ENCODE data around the gene TBL1X.

TBL1X gene

DNA sequence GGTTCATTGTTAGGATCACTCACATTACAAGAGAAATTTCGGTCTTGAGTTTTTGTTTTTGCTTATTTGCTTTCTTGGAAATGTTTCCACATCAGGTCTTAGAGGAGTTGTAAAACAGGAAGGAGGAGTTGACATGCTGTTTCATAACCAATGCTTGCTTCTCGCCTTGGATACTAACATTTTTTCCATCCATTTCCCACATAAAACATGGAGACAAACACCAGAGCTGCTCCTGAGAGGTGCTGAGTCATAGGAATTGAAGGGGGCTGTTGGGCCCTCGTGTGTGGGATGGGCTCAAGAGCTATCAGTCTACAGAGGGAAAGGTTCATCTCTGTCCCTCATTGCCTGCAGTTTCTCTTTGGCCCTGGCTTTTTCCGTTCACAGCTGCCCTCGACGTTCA, 29.9 kb downstream of the TBL1X start:
- in situ Hi-C loops (cut with MboI; ENCODE audit: low sequenced_read_pairs), result no loop called here

DNA sequence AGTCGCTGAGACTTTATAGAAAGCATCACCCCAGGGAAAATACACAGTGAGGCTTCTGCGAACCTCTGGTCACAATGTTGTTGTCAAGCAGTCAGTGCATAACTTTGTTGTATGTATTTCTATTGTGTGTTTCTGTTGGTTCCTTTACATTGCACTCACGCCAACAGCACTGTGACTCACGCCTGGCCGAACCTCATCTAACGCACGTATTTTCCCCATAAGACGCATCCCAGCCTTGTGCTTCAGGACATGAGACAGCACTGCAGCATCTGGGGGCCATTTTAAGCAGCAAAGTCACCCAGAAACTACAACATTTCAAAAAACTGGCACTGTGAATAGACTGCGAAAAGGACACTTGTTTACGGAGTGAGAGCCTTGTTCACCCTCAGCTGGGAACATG, 30.6 kb downstream of the TBL1X start:
- in situ Hi-C loops (cut with MboI; ENCODE audit: low sequenced_read_pairs), result no loop called here

DNA sequence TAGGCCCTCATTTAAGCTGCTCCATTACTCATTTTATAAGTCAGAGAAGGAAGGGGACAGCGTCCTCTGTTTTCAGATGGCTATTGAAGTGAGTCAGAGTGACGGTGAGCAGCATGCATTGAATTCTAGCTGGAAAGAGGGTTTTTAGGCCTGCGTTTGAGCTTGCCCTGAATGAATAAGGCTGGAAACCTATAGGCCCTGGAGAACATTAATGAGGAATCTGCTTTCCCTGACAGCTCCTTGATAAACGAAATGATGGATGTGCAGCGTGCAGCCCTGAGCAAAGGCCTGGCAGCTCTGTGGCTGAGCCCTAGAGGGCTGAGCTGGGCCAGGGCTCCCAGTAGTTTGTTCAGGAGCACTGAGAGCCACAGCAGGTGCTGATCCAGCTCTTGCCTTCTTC, 33.4 kb downstream of the TBL1X start:
- in situ Hi-C loops (cut with MboI; ENCODE audit: low sequenced_read_pairs), result no loop called here

DNA sequence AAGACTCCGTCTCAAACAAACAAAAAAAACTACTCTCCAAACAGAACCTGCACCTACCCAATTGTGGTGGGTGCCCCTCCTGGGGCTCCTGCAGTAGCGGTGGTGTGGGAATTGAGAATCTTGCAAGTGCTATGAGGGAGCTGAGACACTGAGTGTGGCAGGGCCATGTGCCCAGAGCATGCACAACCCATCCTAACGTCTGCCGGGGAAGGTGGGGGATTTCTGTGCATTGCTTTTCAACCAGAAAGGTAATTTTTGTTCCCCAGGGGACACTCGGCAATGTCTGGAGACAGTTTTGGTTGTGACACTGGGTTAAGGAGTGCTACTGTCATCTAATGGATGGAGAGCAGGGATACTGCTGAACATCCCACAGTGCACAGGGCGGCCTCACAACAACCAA, 35.7 kb downstream of the TBL1X start:
- in situ Hi-C loops (cut with MboI; ENCODE audit: low sequenced_read_pairs), result no loop called here

DNA sequence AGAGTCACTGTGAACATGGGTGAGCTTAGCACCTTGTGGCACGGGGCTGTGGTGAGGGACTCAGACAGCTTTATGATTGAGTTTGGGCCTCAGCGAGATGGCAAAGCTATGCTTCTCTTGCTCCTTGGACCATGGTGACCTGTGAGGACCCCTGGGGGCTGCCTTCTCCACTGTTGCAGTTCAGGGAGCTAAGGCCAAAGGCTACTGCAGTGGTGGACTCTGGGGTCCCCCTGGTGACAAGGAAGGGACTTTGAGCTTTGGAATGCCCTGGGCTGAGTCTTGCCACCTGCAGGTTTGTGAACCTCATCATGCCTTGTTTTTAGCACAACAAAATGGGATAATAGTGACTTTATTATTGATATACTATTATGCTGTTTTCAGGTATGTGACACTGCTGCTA, 36.5 kb downstream of the TBL1X start:
- in situ Hi-C loops (cut with MboI; ENCODE audit: low sequenced_read_pairs), result no loop called here

DNA sequence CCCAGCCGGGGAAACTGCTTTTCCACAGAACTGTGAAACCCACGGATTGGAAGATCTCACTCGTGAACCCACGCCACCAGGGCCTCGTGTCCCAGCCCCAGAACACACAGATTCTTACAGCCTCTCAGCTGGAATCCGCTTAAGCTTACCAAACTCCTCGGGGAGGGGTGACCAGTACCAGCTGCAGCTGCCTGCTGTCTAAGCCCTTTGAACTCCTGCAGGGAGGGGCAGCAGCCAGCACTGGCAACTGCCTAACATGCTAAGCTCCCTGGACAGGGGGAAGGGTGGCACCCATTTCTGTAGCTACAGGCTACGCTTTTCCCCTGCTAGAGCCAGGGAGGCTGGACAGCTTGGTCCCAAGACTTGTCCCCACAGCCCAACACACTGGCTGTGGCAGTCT, 38.4 kb downstream of the TBL1X start:
- in situ Hi-C loops (cut with MboI; ENCODE audit: low sequenced_read_pairs), result no loop called here

DNA sequence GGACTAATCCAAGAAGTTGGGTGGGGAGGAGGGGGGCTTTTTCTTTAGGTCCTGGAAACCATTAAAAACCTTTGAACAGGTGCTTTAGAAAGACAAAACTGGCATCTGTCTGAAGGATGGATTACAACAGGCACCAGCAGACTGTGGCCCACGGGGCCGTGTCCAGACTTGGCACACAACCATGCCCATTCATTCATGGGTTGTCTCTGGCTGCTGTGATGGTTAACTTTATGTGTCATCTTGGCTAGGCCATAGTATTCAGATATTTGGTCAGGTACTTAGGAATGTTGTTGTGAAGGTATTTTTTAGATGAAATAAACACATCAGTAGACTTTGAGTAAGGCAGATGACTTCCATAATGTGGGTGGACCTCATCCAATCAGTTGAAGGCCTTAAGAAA, 45.5 kb downstream of the TBL1X start:
- in situ Hi-C loops (cut with MboI; ENCODE audit: low sequenced_read_pairs), result no loop called here

DNA sequence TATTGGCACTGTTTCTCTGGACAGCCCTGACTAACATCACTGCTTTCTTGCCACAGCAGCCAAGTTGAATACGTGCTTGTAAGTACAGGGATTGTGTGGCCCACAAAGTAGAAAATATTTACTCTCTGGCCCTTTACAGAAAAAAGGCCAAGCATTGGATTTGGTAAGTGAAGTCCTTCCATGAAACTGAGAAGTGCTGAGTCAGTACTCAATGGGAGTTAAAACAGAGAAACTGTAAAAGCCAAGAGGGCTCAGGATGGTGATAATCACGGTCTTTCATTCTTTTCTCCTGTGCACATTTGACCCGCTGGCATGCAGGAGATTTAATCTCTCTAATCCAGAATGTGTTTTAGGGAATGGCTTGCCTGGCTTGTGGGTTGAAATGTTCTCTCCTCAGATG, 46.1 kb downstream of the TBL1X start:
- in situ Hi-C loops (cut with MboI; ENCODE audit: low sequenced_read_pairs), result no loop called here

DNA sequence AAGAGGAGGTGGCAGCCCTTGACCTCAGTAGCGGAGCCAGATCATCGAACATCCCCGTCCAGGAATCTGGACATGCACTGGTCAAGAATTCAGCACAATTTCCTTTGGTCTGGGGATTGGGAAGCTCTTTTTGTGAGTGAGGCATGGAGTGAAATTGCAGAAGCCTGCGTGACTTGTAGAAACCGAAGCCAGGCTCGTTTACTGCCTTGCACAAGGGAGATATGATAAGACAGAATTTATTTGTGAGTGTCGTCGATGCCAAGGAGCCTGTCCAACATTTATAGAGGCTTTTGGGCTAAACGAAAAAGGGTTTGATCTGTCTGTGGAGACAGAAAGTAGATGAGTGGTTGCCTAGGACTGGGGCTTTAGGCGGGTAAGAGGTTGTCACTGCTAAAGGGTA, 50.6 kb downstream of the TBL1X start:
- in situ Hi-C loops (cut with MboI; ENCODE audit: low sequenced_read_pairs), result no loop called here

DNA sequence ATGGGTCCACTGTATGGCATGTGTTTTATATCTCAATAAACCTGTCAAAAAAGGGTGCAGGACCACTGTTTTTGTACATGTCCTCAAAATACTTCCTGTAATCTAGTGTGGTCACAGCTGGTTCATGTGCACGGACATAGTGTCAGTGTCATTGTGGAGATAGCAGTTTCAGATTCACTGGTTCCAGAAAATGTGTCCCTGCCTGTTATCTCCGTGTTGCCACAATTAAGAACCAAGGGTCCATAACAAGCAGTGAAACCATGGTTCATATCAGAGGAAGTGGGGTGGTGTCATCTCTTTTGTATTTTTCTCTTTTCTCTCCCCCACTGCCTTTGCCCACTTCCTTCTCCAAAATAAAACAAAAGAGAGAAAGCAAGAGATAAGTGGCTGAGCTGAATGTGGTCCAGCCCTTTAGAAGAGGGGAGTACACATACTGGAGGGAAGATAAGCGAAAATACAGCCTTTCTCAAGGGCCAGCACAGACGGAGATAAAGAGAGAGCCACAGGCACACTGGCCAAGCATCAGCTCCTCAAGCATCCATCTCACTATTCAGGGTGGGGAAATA, 51.2 kb downstream of the TBL1X start:
- in situ Hi-C loops (cut with MboI; ENCODE audit: low sequenced_read_pairs), result no loop called here

DNA sequence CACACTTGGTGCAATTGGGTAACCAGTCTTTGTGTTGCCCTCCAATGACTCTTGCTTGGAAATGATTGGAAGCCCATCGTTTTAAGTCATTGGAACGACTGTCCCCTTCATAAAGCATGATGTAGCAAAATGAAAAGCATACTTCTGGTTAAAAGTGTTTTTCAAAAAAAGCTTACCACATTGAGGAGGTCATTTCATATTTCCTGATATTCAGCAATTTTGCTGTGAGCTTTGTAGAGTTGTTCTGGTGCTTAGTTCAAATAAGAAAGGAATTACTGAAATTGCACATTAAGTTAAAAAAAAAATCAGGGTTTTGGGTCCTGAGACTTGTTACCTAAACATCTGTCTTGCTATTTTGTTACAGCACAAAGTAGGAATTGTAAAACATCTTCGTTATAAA, 51.8 kb downstream of the TBL1X start:
- in situ Hi-C loops (cut with MboI; ENCODE audit: low sequenced_read_pairs), result no loop called here

DNA sequence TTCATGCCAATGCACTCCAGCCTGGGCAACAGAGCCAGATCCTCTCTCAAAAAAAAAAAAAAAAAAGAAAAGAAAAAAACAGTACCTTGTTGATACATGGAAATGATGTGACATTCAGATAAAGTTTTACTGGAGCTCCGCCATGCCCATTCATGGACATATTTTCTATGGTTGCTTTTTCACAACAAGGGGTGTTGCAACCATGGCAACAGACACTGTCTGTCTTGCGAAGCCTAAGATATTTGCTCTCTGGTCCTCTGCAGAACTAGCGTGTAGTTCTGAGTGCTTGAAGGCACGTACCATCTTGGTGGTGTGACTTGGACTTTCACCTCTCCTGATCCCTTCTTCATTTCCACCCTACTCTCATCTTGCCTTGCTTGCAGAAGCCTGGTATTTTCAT, 53.2 kb downstream of the TBL1X start:
- in situ Hi-C loops (cut with MboI; ENCODE audit: low sequenced_read_pairs), result no loop called here

DNA sequence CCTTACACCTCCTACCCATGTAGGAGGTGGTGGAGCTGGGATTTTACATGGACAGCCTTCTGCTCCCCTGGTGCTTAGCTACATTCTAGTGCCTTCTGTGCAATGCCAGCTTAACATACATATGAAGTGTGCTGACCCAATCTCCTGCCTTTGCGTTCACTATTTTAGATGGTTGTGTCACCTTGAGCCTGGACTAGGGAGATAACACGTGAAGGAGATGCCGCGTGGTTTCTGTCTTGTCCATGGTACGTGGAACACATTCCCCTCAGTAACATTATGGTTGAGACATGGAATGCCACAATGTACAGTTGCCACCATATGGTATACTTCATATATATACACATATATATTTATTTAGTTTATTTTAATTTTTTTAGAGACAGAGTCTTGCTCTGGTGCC, 54.0 kb downstream of the TBL1X start:
- in situ Hi-C loops (cut with MboI; ENCODE audit: low sequenced_read_pairs), result no loop called here

DNA sequence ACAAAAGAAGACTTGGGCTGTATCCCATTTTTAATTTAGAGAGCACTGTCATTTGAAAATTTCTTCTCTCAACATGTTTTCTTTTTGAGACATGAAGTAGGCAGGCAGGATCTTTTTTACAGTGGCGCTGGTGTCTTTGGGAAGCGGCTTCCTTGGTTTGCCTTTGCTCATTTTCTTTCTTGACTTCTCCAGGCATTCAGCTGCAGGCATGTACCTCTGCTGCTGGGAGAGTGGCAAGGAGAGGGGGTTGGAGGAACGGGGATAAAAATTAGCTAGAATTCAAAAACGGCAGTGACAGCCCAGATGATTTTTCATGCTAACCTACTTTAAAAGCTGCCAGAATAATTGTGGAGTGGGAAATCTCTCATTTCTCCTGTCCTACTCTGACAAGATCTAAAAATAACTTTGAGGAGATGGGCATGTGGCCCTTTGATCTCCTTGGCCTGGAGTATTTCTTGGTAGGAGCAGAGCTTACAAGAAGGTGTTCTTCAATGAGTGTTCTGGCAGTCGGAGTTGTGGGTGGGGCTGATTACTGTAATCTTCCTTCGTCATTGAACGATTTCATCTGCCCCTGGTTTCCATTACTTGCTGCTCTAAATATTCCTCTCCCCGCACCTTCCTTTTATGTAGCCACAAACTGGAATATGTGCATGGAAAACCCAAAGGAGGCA, 54.8 kb downstream of the TBL1X start:
- in situ Hi-C loops (cut with MboI; ENCODE audit: low sequenced_read_pairs), result no loop called here

DNA sequence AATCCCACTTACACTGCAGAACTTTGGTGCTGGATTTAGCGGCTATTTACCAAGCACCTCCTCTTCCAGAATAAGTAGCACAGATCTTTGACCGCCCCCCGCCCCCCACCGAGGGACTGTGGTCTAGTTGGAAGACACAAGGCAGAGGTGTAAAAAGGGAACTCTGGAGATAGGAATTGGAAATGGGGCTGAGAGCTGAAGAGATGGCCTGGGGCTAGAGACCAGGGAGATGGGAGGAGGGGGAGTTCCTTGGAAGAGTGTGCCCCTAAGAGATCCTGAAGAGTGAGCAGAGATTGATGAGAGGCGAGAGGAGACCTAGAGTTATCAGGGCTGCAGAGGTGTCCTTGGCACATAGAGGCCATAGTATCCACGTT, 55.3 kb downstream of the TBL1X start:
- in situ Hi-C loops (cut with MboI; ENCODE audit: low sequenced_read_pairs), result no loop called here

DNA sequence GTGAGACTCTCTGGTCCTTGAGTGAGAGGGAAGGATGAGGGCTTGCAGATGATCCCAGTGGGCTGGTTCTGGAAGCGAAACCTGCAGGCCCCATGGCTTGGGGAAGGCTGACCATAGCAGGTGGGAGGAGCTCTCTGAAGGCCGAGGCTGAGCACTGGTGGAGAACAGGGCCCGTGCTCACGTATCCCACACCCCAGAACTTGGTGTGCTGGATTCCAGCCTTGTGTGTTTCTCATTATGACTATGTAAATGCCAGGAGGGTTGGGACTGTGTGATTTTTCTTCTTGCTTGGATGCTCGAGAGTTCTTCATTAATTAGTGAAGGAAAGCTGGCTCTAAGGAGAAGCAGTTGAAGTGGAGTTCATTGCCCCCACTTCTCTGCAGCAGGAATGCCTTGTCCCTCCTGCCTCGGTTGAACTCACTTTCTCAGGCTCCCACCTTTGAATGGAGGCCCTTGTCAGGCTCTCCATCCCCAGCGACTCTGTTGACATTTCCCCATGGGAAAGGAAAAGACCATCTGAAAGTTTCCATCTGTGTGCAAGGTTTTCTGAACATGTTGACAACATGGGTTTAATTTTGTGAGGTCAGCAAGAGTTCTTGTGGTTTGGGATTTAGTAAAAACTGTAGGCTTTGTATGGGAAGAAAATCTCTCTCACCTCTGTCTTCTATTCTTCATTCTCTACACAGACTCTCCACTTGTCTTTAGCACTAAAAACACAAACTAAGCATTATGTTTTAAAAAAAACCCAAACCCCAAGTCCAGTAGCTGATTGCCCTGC, 57.7 kb downstream of the TBL1X start:
- in situ Hi-C loops (cut with MboI; ENCODE audit: low sequenced_read_pairs), result no loop called here

DNA sequence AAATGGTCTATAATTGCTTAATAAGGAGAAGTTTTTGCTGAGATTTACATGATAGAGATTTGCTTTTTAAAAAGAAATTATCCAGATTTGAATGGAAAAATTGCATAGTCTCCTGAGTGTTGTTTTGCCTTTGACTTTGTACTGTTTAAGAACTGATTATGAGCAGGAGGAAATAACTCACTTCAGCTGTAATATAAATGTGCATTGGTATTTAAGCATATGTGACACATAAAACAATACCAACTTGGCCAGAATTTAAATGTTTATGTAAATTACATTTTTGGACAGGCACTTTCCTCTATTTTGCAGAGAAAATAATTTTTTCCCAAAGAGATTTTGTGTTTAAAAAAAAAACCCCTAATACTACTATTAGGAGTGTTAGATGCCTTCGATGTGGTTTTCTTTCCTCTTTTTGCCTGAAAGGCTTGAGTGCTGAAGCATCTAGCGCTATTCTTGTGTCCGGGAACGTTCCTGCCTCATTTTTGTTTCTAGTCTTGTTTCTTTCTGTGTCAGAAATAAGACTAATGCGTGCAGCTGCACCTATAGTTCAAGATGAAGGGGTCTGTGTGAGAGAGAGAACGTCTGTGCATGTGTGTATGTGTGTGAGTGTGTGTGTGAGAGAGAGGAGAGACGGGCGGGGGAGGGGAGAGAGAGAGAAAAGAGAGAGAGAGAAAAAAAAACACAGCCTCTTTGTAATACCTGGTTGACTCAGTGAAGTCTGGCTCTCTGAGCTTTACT, 60.8 kb downstream of the TBL1X start:
- in situ Hi-C loops (cut with MboI; ENCODE audit: low sequenced_read_pairs), result no loop called here

DNA sequence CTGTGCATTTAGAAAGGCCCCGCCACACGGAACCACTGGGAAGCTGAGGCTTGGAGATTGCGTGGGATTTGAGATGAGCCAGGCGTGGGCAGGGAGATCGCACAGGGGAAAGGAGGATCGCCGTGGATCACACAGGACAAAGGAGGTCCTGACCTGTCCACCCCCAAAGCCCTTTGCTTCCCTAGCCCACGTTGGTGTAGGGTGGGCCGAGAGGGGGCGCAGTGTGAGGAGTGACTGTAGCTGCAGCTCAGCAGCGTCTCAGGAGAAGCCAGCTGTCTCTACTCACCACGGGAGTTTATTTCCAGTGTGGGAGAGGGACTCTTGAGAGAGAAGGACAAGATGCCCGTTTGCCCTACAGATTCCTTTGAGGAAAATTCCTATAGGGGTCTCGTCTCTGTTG, 62.1 kb downstream of the TBL1X start:
- in situ Hi-C loops (cut with MboI; ENCODE audit: low sequenced_read_pairs), result no loop called here

DNA sequence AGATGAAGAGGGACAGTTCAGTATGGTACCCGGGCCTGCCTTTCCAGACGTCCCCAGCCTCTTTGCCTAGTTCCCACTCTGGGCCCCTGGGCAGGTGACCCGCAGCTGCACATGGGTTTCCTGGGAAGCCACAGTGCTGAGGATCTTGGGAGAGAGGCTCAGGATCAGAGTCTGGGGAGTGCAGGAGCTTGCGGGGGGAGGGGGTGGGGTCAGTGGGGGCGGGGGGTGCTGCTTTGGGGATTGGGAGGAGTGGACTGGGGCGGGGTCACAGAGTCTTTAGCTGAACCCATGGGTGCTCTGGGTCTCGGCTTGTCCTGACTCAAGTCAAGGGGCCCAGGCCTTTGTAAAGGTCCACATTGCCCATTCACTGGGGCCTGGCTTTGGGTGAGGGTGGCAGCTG, 63.6 kb downstream of the TBL1X start:
- in situ Hi-C loops (cut with MboI; ENCODE audit: low sequenced_read_pairs), result no loop called here

DNA sequence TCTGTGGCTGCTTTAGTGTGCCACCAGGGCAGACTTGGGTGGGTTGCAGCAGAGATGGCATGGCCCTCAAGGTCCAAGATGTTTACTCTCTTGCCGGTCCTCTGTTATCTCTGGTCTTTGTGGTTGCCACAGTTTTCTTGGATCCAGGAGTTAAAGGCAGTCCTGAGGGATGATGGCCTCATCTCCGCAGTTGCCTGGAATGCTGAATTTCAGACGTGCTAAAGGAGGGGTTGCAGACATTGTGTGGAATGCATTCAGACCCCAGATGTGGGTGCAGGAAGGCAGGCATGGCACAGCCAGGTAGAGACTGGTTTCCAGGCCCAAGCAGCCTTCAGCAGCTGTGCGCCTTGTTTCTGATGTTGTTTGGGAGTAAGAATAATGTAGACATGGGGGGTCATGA, 64.4 kb downstream of the TBL1X start:
- in situ Hi-C loops (cut with MboI; ENCODE audit: low sequenced_read_pairs), result no loop called here

DNA sequence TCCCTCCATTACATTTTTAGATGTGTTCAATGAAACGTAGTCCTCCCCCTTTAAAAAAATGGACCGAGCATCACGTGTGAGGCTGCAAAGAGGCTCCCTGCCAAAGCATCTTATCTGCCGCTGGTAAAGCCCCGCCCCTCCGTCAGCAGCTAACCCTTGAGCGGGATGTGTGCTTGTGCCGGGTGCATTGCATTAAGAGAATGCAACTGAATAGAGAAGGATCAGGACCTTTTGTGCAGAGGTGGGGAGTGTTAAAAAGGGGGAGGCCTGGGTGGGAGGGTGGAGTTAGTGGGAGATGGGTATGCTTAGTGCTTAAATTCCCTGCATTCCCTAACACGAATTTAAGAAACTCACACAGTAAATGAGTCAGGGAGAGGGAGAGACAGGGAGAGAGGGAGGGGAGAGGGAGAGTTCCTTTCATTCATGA, 66.0 kb downstream of the TBL1X start:
- in situ Hi-C loops (cut with MboI; ENCODE audit: low sequenced_read_pairs), result no loop called here

DNA sequence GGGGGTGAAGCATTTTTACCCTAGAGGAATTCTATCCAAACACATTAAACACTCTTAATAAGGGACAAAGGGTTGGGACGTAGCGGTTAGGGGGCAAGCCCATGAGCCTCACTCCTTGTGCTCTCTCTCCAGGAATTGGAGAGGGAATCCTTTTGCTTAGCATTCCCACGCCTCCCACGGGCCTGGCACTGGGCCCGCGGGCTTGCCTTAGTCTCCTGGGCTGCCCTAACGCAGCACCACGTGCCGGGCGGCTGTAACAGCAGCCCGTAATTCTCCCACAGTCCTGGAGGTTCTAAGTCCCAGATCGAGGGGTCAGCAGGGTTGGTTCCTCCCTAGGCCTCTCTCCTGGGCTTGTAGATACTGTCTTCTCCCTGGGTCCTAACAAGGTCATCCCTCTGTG, 67.5 kb downstream of the TBL1X start:
- in situ Hi-C loops (cut with MboI; ENCODE audit: low sequenced_read_pairs), result no loop called here

All from HL-60/S4 treated with retinoic acid at 250 ng/mL for 4 days and 3 days (cell line).